ENCODE data around the gene BOD1L2.

DNA sequence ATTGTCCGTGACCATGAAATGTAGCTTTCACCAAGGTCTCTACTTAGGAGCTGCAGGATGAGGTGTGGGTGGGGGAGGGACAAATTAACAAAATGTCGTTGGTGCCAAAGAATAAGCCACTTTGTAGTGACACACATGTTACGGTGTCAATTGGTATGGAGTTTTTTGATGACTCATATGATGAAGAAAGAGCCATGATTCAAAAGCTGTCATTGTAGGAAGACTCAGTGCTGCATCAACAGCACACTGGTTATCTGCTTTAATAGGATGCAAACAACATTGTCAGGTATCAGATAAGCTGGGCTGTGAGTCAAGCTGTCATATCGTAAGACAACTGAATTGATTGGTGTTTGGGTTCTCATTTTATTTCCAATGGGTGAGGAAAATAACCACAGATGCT, 36.6 kb upstream of the BOD1L2 start:
- TF ChIP-seq, protein P1, sequence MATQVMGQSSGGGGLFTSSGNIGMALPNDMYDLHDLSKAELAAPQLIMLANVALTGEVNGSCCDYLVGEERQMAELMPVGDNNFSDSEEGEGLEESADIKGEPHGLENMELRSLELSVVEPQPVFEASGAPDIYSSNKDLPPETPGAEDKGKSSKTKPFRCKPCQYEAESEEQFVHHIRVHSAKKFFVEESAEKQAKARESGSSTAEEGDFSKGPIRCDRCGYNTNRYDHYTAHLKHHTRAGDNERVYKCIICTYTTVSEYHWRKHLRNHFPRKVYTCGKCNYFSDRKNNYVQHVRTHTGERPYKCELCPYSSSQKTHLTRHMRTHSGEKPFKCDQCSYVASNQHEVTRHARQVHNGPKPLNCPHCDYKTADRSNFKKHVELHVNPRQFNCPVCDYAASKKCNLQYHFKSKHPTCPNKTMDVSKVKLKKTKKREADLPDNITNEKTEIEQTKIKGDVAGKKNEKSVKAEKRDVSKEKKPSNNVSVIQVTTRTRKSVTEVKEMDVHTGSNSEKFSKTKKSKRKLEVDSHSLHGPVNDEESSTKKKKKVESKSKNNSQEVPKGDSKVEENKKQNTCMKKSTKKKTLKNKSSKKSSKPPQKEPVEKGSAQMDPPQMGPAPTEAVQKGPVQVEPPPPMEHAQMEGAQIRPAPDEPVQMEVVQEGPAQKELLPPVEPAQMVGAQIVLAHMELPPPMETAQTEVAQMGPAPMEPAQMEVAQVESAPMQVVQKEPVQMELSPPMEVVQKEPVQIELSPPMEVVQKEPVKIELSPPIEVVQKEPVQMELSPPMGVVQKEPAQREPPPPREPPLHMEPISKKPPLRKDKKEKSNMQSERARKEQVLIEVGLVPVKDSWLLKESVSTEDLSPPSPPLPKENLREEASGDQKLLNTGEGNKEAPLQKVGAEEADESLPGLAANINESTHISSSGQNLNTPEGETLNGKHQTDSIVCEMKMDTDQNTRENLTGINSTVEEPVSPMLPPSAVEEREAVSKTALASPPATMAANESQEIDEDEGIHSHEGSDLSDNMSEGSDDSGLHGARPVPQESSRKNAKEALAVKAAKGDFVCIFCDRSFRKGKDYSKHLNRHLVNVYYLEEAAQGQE (IDR thresholded peaks at IDR 0.05; ENCODE audit: low read depth): no peak
- TF ChIP-seq, protein P2, sequence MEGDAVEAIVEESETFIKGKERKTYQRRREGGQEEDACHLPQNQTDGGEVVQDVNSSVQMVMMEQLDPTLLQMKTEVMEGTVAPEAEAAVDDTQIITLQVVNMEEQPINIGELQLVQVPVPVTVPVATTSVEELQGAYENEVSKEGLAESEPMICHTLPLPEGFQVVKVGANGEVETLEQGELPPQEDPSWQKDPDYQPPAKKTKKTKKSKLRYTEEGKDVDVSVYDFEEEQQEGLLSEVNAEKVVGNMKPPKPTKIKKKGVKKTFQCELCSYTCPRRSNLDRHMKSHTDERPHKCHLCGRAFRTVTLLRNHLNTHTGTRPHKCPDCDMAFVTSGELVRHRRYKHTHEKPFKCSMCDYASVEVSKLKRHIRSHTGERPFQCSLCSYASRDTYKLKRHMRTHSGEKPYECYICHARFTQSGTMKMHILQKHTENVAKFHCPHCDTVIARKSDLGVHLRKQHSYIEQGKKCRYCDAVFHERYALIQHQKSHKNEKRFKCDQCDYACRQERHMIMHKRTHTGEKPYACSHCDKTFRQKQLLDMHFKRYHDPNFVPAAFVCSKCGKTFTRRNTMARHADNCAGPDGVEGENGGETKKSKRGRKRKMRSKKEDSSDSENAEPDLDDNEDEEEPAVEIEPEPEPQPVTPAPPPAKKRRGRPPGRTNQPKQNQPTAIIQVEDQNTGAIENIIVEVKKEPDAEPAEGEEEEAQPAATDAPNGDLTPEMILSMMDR (IDR thresholded peaks at IDR 0.05 in 2 of 3, conservative IDR thresholded peaks at IDR 0.05 in 1 of 3; ENCODE audit: borderline replicate concordance in 1 of 3, insufficient read depth in 1 of 3, low read depth in 2 of 3, low read length in 2 of 3): no peak
- TF ChIP-seq POLR2A (IDR thresholded peaks at IDR 0.05; ENCODE audit: borderline replicate concordance, extremely low read depth, insufficient read depth, insufficient read length): no peak
- no peak for TF ChIP-seq TCF7L2 (IDR thresholded peaks at IDR 0.05; ENCODE audit: borderline replicate concordance, extremely low read depth, insufficient read depth, insufficient read length)
- no peak for TF ChIP-seq POLR2AphosphoS5 (IDR thresholded peaks at IDR 0.05; ENCODE audit: low read depth, low read length)
- TF ChIP-seq, protein P3, sequence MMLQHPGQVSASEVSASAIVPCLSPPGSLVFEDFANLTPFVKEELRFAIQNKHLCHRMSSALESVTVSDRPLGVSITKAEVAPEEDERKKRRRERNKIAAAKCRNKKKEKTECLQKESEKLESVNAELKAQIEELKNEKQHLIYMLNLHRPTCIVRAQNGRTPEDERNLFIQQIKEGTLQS (IDR thresholded peaks at IDR 0.05): no peak
- no peak for TF ChIP-seq EGR1 (IDR thresholded peaks at IDR 0.05; ENCODE audit: low read depth)
- no peak for TF ChIP-seq ZFX (IDR thresholded peaks at IDR 0.05)
- TF ChIP-seq EZH2phosphoT487 (IDR thresholded peaks at IDR 0.05; ENCODE audit: borderline replicate concordance): no peak
- TF ChIP-seq CBX3 (IDR thresholded peaks at IDR 0.05; ENCODE audit: low read depth): no peak
- no peak for TF ChIP-seq EZH2 (IDR thresholded peaks at IDR 0.05)
- TF ChIP-seq, protein P4, sequence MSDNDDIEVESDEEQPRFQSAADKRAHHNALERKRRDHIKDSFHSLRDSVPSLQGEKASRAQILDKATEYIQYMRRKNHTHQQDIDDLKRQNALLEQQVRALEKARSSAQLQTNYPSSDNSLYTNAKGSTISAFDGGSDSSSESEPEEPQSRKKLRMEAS (IDR thresholded peaks at IDR 0.05): no peak
- TF ChIP-seq, protein P5, sequence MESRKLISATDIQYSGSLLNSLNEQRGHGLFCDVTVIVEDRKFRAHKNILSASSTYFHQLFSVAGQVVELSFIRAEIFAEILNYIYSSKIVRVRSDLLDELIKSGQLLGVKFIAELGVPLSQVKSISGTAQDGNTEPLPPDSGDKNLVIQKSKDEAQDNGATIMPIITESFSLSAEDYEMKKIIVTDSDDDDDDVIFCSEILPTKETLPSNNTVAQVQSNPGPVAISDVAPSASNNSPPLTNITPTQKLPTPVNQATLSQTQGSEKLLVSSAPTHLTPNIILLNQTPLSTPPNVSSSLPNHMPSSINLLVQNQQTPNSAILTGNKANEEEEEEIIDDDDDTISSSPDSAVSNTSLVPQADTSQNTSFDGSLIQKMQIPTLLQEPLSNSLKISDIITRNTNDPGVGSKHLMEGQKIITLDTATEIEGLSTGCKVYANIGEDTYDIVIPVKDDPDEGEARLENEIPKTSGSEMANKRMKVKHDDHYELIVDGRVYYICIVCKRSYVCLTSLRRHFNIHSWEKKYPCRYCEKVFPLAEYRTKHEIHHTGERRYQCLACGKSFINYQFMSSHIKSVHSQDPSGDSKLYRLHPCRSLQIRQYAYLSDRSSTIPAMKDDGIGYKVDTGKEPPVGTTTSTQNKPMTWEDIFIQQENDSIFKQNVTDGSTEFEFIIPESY (IDR thresholded peaks at IDR 0.05; ENCODE audit: extremely low read depth, insufficient replicate concordance, low read length): no peak
- TF ChIP-seq CEBPB (IDR thresholded peaks at IDR 0.05; ENCODE audit: low read depth): no peak

Data from HCT116 (cell line).